HPDE6-E6E7 (cell line): ENCODE results near the gene CGB7.
"Not testable (repeated sequence)": the region's sequence is repeated elsewhere in the genome, so short reads cannot be mapped to it uniquely, and the experiment has no call there.

Experiments
- DNase-seq: peaks from one replicate; pipeline ENCODE4 v3.0.0; 2011; ENCODE audit warnings: missing footprints; ENCODE audit errors: extremely low spot score

Gene CGB7

GRCh38 chr19:49042177-49042576, 15.4 kb downstream of the CGB7 start:
- no peak for DNase-seq

GRCh38 chr19:49039736-49040135, 17.8 kb downstream of the CGB7 start:
- DNase-seq: not testable (repeated sequence)

- not testable (repeated sequence) for DNase-seq
These were observed 18.8 kb downstream of the CGB7 start for GRCh38 chr19:49038557-49039276.

DNA sequence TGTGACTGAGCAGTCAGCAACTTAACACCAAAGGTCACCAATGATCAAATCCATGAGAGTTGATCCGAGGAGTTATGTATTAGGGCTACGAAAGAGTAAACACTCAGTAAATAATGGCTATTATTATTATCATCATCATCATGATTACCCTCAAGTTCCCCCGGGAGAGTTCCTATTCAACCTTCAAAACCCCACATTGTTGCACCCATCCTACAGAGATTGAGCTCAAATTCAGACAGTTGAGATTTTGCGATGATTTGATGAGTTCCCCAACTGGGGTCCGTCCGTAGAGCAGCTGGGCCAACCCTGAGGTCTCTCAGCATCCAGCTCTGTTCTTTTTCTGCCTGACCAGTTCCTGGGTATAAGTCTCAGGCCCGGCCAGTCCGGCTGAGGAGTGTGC, 19.4 kb downstream of the CGB7 start:
- DNase-seq: not testable (repeated sequence)

- DNase-seq: not testable (repeated sequence)
These were observed 20.7 kb downstream of the CGB7 start, which contains the start of gene CGB1 for GRCh38 chr19:49036815-49037214. TSS of gene CGB1 (minus strand) at chr19:49036895. CDS start at chr19:49036711, 184 bp downstream.

GRCh38 chr19:49031642-49032301, 25.8 kb downstream of the CGB7 start, which contains the start of gene CGB2:
TSS of gene CGB2 (plus strand) at chr19:49031890. CDS start at chr19:49032096, 206 bp downstream.
- DNase-seq: not testable (repeated sequence)

DNA sequence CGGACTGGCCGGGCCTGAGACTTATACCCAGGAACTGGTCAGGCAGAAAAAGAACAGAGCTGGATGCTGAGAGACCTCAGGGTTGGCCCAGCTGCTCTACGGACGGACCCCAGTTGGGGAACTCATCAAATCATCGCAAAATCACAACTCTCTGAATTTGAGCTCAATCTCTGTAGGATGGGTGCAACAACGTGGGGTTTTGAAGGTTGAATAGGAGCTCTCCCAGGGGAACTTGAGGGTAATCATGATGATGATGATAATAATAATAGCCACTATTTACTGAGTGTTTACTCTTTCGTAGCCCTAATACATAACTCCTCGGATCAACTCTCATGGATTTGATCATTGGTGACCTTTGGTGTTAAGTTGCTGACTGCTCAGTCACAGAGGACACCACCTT, 27.2 kb downstream of the CGB7 start:
- DNase-seq: not testable (repeated sequence)

DNA sequence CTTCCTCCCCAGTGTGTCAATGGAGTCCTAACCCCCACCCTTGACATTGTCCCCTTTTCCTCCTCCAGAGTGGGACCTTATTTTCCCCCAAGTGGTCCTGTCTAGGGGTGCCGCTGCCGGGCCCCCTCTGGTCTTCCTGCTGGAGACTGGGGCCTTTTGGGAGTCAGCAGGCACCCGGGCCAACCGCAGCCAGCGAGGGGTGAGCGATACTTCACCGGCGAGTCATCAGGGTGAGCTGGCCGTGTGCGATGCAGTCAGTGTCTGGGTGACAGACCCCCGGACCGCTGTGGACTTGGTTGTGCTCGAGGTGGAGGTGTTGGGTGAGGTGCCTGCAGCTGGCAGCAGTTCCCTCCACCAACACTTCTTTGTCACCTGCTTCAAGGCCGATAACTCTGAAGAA, 27.8 kb downstream of the CGB7 start:
- not testable (repeated sequence) for DNase-seq

GRCh38 chr19:49028686-49029085, 28.9 kb downstream of the CGB7 start:
- not testable (repeated sequence) for DNase-seq

DNA sequence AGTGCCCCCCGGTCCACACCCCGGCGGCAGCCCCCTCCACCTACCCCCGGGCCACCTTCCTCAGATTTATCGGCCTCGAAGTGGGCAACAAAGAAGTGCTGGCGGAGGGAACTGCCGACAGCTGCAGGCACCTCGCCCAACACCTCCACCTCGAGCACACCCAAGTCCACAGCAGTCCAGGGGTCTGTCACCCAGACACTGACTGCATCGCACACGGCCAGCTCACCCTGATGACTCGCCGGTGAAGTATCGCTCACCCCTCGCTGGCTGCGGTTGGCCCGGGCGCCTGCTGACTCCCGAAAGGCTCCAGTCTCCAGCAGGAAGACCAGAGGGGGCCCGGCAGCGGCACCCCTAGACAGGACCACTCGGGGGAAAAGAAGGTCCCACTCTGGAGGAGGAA, 31.9 kb downstream of the CGB7 start:
- not testable (repeated sequence) for DNase-seq

- DNase-seq: not testable (repeated sequence)
These were observed 32.5 kb downstream of the CGB7 start for GRCh38 chr19:49025088-49025487.

GRCh38 chr19:49024233-49024632, 33.3 kb downstream of the CGB7 start, which contains the start of gene CGB3:
TSS of gene CGB3 (minus strand) at chr19:49024333. CDS start at chr19:49023971, 362 bp downstream.
- not testable (repeated sequence) for DNase-seq

DNA sequence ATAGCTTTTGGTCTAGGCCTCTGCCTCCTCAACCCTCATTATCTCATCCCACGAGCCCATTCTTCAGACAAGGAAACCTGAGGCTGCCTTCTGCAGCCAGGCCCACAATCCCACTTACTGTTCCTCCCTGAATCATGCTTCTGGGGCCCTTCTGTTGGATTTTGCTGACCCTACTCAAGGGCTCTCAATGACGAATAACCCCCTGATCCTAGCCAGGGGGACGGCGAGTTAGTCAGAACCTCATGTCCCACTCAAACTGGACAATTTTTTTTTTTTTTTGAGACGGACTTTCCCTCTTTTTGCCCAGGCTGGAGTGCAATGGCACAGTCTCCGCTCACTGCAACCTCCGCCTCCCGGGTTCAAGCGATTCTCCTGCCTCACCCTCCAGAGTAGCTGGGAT, 35.4 kb downstream of the CGB7 start:
- DNase-seq: no peak

- DNase-seq: no peak
These were observed 36.3 kb downstream of the CGB7 start for GRCh38 chr19:49020931-49021895.

- no peak for DNase-seq
These were observed 37.2 kb downstream of the CGB7 start for GRCh38 chr19:49020342-49020741.

DNA sequence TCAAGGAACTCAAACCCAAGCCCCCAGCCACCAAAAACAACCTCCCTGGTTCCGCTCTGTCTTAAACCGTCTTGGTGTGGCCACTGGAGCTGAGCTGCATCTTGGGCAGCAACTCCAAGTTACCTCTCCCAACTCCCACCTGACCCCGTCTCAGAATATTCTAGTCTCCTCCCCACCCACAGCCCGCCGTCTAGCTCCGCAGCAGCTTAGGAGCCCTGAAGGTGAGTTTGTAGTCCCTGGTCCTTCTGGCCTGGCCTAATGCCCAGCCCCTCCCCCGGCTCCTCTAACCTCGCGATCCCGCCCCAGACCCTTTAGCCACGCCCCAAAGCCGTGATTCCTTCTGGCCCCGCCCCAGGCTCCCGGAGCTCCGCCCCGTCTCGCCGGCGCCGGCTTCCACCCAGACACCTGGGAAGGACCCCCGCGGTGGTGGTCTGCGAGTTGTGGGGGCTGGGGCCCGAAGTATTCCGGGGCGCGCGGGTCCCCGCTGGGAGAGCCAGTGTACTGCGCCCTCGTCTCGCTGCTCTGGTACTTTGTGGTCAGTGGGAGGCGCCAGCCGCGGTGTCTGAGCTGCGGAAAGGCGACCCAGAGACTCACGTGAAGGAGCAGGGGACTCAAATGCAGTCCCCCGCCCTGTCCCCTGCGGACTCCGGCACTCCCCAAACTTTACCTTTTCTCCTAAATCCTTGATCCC, 38.2 kb downstream of the CGB7 start:
- DNase-seq: peak; percentile 49

GRCh38 chr19:49018388-49019241, 38.9 kb downstream of the CGB7 start:
- DNase-seq: not testable (repeated sequence)

DNA sequence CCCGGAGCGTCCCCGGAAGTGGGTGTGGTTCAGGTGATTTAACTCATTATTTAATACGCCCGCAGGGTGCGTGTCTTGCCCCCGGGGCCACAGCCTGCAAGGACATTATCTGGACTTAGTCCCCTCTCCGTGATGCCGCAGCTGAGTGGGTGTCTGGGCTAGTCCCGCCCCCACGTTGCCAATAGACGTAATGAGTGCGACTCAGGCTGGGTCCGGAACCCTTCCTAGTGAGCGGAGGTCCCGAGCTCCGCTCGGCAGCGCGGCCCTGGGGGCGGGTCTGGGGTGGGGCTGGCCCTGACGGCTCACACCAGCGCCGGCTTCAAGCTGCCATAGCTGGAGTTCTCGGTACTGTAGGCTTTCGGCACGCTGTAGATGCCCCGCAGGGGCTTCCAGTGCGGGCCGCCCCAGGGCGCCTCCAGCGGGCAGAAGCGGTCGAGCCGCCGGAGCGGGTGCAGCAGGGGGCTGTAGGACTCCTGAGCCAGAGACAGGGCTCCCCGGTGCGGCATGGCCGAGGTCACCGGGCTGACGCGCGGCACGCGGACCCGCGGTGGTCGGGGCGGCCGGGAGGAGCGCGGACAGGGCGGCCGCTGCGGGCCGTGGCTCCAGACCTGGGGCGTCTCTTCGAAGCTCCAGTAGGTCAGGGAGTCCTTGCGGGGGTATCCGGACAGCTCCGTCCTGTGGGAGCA, 39.7 kb downstream of the CGB7 start:
- no peak for DNase-seq

- DNase-seq: no peak
These were observed 40.4 kb downstream of the CGB7 start, which contains the start of gene LHB for GRCh38 chr19:49017041-49017665. TSS of gene LHB (minus strand) at chr19:49017091. CDS start at chr19:49017081, 10 bp downstream.
